Loucy (cell line): ENCODE results near the gene PCDHGA6.
"Not testable (repeated sequence)": the region's sequence is repeated elsewhere in the genome, so short reads cannot be mapped to it uniquely, and the experiment has no call there.

ENCODE experiments used
- H2AFZ ChIP-seq: fragments of 200-600 bp; sonication (generic); 2 replicates; pipeline ENCODE4 v1.6.0; 2016; ENCODE audit warnings: antibody characterized with exemption, mild to moderate bottlenecking, low read length, moderate library complexity
- H3F3A ChIP-seq: fragments of 200-600 bp; 2 replicates; pipeline ENCODE4 v1.6.0; 2016; ENCODE audit warnings: antibody characterized with exemption, low read depth, mild to moderate bottlenecking
- H3K27me3 ChIP-seq: fragments of 200-600 bp; sonication (generic); 2 replicates; pipeline ENCODE4 v1.6.1; 2014; ENCODE audit warnings: low read length, mild to moderate bottlenecking; ENCODE audit not compliant: insufficient read depth, poor library complexity, severe bottlenecking
- H3K36me3 ChIP-seq: fragments of 200-600 bp; sonication (generic); 2 replicates; pipeline ENCODE4 v1.6.1; 2016; ENCODE audit warnings: low read length; ENCODE audit not compliant: insufficient read depth
- H3K4me1 ChIP-seq: fragments of 200-600 bp; sonication (generic); 2 replicates; pipeline ENCODE4 v1.5.1; 2014; ENCODE audit warnings: low read length, mild to moderate bottlenecking; ENCODE audit not compliant: insufficient read depth, poor library complexity, severe bottlenecking
- H3K4me2 ChIP-seq: fragments of 200-600 bp; sonication (generic); 2 replicates; pipeline ENCODE4 v1.6.0; 2014; ENCODE audit warnings: antibody characterized with exemption, low read length, low read depth, mild to moderate bottlenecking; ENCODE audit not compliant: poor library complexity, severe bottlenecking
- H3K4me3 ChIP-seq: fragments of 200-600 bp; sonication (generic); 2 replicates; pipeline ENCODE4 v1.5.1; 2014; ENCODE audit warnings: low read length, mild to moderate bottlenecking, mixed read lengths; ENCODE audit not compliant: poor library complexity, severe bottlenecking
- H3K79me2 ChIP-seq: fragments of 200-600 bp; sonication (generic); 2 replicates; pipeline ENCODE4 v1.6.1; 2014; ENCODE audit warnings: low read length; ENCODE audit not compliant: insufficient read depth
- H3K9ac ChIP-seq: fragments of 200-600 bp; sonication (generic); 2 replicates; pipeline ENCODE4 v1.6.0; 2014; ENCODE audit warnings: mild to moderate bottlenecking, low read depth, low read length, moderate library complexity; ENCODE audit not compliant: poor library complexity, severe bottlenecking
- H3K9me2 ChIP-seq: fragments of 200-600 bp; sonication (generic); replicated peaks from 2 replicates; pipeline ENCODE4 v1.6.1; 2016; ENCODE audit warnings: low read depth, low read length, mixed read lengths
- H3K9me3 ChIP-seq: fragments of 200-600 bp; sonication (generic); 2 replicates; pipeline ENCODE4 v1.6.1; 2014; ENCODE audit warnings: mild to moderate bottlenecking, antibody characterized with exemption, low read length, low read depth; ENCODE audit not compliant: insufficient read depth
- H4K20me1 ChIP-seq: fragments of 200-600 bp; sonication (generic); 2 replicates; pipeline ENCODE4 v1.6.0; 2014; ENCODE audit warnings: antibody characterized with exemption, low read length, mild to moderate bottlenecking; ENCODE audit not compliant: insufficient read depth, poor library complexity, severe bottlenecking
- EZH2phosphoT487 ChIP-seq: fragments of 200-600 bp; IDR thresholded peaks from 2 replicates; pipeline ENCODE4 v1.6.1; 2018; ENCODE audit warnings: antibody characterized with exemption, mild to moderate bottlenecking, moderate library complexity, borderline replicate concordance
- TF ChIP-seq, protein P1 (sequence below): fragments of 200-600 bp; sonication (generic); conservative IDR thresholded peaks from 2 replicates; pipeline ENCODE4 v1.5.1; 2014; ENCODE audit warnings: mild to moderate bottlenecking, antibody characterized with exemption, low read length

The PCDHGA6 gene

DNA sequence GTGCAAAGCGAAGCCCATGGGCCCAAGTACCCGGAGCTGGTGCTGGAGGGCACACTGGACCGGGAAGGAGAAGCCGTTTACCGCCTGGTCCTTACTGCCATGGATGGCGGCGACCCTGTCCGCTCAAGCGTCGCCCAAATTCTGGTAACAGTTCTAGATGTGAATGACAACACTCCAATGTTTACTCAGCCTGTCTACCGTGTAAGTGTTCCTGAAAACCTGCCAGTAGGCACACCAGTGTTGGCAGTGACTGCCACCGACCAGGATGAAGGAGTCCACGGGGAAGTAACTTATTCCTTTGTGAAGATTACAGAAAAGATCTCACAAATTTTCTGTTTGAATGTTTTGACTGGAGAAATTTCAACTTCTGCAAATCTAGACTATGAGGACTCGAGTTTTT is 936 bp downstream of the PCDHGA6 start:
- H3K9me2 ChIP-seq: no peaks in the 10 kb centered on the region
- no peaks in the 10 kb centered on the region for H3K79me2 ChIP-seq
- H3K4me3 ChIP-seq: no peak overlapping the region
- H2AFZ ChIP-seq: no peak overlapping the region
- peaks cover 2% of the 10 kb centered on the region; the same call in 1 of the 2 replicates for H3K9me3 ChIP-seq
- TF ChIP-seq EZH2phosphoT487: no peak
- TF ChIP-seq, protein P1, sequence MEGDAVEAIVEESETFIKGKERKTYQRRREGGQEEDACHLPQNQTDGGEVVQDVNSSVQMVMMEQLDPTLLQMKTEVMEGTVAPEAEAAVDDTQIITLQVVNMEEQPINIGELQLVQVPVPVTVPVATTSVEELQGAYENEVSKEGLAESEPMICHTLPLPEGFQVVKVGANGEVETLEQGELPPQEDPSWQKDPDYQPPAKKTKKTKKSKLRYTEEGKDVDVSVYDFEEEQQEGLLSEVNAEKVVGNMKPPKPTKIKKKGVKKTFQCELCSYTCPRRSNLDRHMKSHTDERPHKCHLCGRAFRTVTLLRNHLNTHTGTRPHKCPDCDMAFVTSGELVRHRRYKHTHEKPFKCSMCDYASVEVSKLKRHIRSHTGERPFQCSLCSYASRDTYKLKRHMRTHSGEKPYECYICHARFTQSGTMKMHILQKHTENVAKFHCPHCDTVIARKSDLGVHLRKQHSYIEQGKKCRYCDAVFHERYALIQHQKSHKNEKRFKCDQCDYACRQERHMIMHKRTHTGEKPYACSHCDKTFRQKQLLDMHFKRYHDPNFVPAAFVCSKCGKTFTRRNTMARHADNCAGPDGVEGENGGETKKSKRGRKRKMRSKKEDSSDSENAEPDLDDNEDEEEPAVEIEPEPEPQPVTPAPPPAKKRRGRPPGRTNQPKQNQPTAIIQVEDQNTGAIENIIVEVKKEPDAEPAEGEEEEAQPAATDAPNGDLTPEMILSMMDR: no peak
- H4K20me1 ChIP-seq: no peaks in the 10 kb centered on the region
- no peaks in the 10 kb centered on the region for H3K36me3 ChIP-seq
- H3K4me1 ChIP-seq: no peaks in the 10 kb centered on the region
- H3K27me3 ChIP-seq: no peaks in the 10 kb centered on the region
- H3K4me2 ChIP-seq: no peak overlapping the region
- no peak overlapping the region for H3K9ac ChIP-seq
- H3F3A ChIP-seq: no peaks in the 10 kb centered on the region

DNA sequence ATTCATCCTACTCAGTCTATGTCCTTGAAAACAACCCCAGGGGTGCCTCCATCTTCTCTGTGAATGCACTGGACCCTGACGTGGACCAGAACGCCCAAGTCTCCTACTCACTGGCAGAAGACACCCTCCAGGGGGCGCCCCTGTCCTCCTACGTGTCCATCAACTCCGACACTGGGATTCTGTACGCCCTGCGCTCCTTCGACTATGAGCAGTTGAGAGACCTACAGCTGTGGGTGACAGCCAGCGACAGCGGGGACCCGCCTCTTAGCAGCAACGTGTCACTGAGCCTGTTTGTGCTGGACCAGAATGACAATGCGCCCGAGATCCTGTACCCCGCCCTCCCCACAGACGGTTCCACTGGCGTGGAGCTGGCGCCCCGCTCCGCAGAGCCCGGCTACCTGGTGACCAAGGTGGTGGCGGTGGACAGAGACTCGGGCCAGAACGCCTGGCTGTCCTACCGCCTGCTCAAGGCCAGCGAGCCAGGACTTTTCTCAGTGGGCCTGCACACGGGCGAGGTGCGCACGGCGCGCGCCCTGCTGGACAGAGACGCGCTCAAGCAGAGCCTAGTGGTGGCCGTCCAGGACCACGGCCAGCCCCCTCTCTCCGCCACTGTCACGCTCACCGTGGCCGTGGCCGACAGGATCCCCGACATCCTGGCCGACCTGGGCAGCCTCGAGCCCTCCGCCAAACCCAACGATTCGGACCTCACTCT is 1.9 kb downstream of the PCDHGA6 start:
- not testable (repeated sequence) for H3K9me3 ChIP-seq, H3K79me2 ChIP-seq
- TF ChIP-seq, protein P1: 0 out of 2 replicates have a peak, but pooled peaks have one; percentile 18

GRCh38 chr5:141382469-141383294 is 9.0 kb downstream of the PCDHGA6 start, which contains the start of gene PCDHGA7:
Gene PCDHGA7, plus strand, starts transcription at chr5:141382742. Its CDS starts 158 bp downstream, at chr5:141382900.
- H4K20me1 ChIP-seq: no peaks in the 10 kb centered on the region
- H3K9me3 ChIP-seq: no peaks in the 10 kb centered on the region
- H3K9me2 ChIP-seq: no peaks in the 10 kb centered on the region
- no peaks in the 10 kb centered on the region for H3F3A ChIP-seq
- H3K4me3 ChIP-seq: no peak within 1 kb of the TSS
- no peak within 1 kb of the TSS for H3K4me2 ChIP-seq
- H3K27me3 ChIP-seq: no peaks in the 10 kb centered on the region
- no peaks in the 10 kb centered on the region for H3K4me1 ChIP-seq
- no peak within 1 kb of the TSS for H3K9ac ChIP-seq
- H3K79me2 ChIP-seq: no peaks in the 10 kb centered on the region
- TF ChIP-seq, protein P1: no peak
- no peak for TF ChIP-seq EZH2phosphoT487
- H2AFZ ChIP-seq: no peak within 1 kb of the TSS
- H3K36me3 ChIP-seq: no peaks in the 10 kb centered on the region

More for the DNA sequence above, 1.9 kb downstream of the PCDHGA6 start:
- H2AFZ ChIP-seq, H3K9me2 ChIP-seq, H3K27me3 ChIP-seq, H3K36me3 ChIP-seq, H3K9ac ChIP-seq, H3K4me1 ChIP-seq, H4K20me1 ChIP-seq, H3F3A ChIP-seq, H3K4me3 ChIP-seq, H3K4me2 ChIP-seq: not testable (repeated sequence)
